ENCODE results near the gene TNIP1. TPM values are rescaled to one million over a fixed set of nuclear protein-coding genes. Genes with fewer than 3 reads are reported as not detected.

TNIP1 gene
- total RNA-seq, 3 donors from 2014 or later (not counting 1 experiment from before 2014, with no cell fraction given) = 140 to 180 (median 153) TPM

GRCh38 chr5:151033217-151033934, 47.5 kb downstream of the TNIP1 start:
- no peaks in the 10 kb centered on the region for H3K27me3 Mint-ChIP-seq (ENCODE audit: low read depth in 2 of 2)
- H3K4me1 Mint-ChIP-seq = no peaks in the 10 kb centered on the region
- no peak overlapping the region for H3K27ac Mint-ChIP-seq
- DNase-seq (no peak), ATAC-seq (no peak)
- WGBS (ENCODE audit: insufficient coverage) = 97% methylated on average over 14 of the region's 14 CpGs
- Histone ChIP-seq H3K36me3 (ENCODE audit: control insufficient read depth, insufficient read depth, low read length) (peaks cover 96% of the 10 kb centered on the region), H3K4me1 (ENCODE audit: control insufficient read depth, insufficient read depth, low read length) (no peaks in the 10 kb centered on the region), H3K27ac (ENCODE audit: low read length) (no peak overlapping the region), H3K27me3 (ENCODE audit: control insufficient read depth, insufficient read depth, low read length) (no peaks in the 10 kb centered on the region), H3K9me3 (ENCODE audit: control insufficient read depth, insufficient read depth, low read length) (no peaks in the 10 kb centered on the region), H3K4me3 (ENCODE audit: low read length) (no peak overlapping the region)
- TF ChIP-seq CTCF (IDR thresholded peaks at IDR 0.05) = no peak
- intact Hi-C loops (cut with micrococcal nuclease) = no loop called here
- H3K36me3 Mint-ChIP-seq = no peaks in the 10 kb centered on the region
- H3K9me3 Mint-ChIP-seq = no peaks in the 10 kb centered on the region
- H3K4me3 Mint-ChIP-seq = no peak overlapping the region

- no peaks in the 10 kb centered on the region for H3K9me3 Mint-ChIP-seq
- Histone ChIP-seq H3K36me3 (ENCODE audit: control insufficient read depth, insufficient read depth, low read length) (peaks cover 88% of the 10 kb centered on the region), H3K27ac (ENCODE audit: low read length) (no peak overlapping the region), H3K9me3 (ENCODE audit: control insufficient read depth, insufficient read depth, low read length) (no peaks in the 10 kb centered on the region), H3K4me3 (ENCODE audit: low read length) (no peak overlapping the region), H3K27me3 (ENCODE audit: control insufficient read depth, insufficient read depth, low read length) (no peaks in the 10 kb centered on the region), H3K4me1 (ENCODE audit: control insufficient read depth, insufficient read depth, low read length) (no peaks in the 10 kb centered on the region)
- DNase-seq = no peak
- H3K27me3 Mint-ChIP-seq (ENCODE audit: low read depth in 2 of 2) = no peaks in the 10 kb centered on the region
- no peak for TF ChIP-seq CTCF (IDR thresholded peaks at IDR 0.05)
- no peak for ATAC-seq
- intact Hi-C loops (cut with micrococcal nuclease) = no loop called here
- H3K4me3 Mint-ChIP-seq = no peak overlapping the region
- no peaks in the 10 kb centered on the region for H3K36me3 Mint-ChIP-seq
- no peak overlapping the region for H3K27ac Mint-ChIP-seq
- 97% methylated on average over 10 of the region's 11 CpGs for WGBS (ENCODE audit: insufficient coverage)
- H3K4me1 Mint-ChIP-seq = no peaks in the 10 kb centered on the region
Measured at GRCh38 chr5:151031554-151031953, 49.3 kb downstream of the TNIP1 start.

- Histone ChIP-seq H3K36me3 (ENCODE audit: control insufficient read depth, insufficient read depth, low read length) (peaks cover 76% of the 10 kb centered on the region), H3K27me3 (ENCODE audit: control insufficient read depth, insufficient read depth, low read length) (no peaks in the 10 kb centered on the region), H3K4me3 (ENCODE audit: low read length) (no peak overlapping the region), H3K27ac (ENCODE audit: low read length) (no peak overlapping the region), H3K4me1 (ENCODE audit: control insufficient read depth, insufficient read depth, low read length) (no peaks in the 10 kb centered on the region), H3K9me3 (ENCODE audit: control insufficient read depth, insufficient read depth, low read length) (no peaks in the 10 kb centered on the region)
- no peaks in the 10 kb centered on the region for H3K36me3 Mint-ChIP-seq
- no peak overlapping the region for H3K4me3 Mint-ChIP-seq
- WGBS (ENCODE audit: insufficient coverage) = 95% methylated on average over 4 of the region's 4 CpGs
- no peaks in the 10 kb centered on the region for H3K9me3 Mint-ChIP-seq
- DNase-seq = no peak
- H3K27ac Mint-ChIP-seq = no peak overlapping the region
- no peaks in the 10 kb centered on the region for H3K4me1 Mint-ChIP-seq
- TF ChIP-seq CTCF (IDR thresholded peaks at IDR 0.05) = no peak
- no peaks in the 10 kb centered on the region for H3K27me3 Mint-ChIP-seq (ENCODE audit: low read depth in 2 of 2)
- intact Hi-C loops (cut with micrococcal nuclease) = no loop called here
- no peak for ATAC-seq
Measured at GRCh38 chr5:151030379-151030778, 50.5 kb downstream of the TNIP1 start.

GRCh38 chr5:151030056-151030336, 50.8 kb downstream of the TNIP1 start:
- TF ChIP-seq CTCF (IDR thresholded peaks at IDR 0.05) = no peak
- Histone ChIP-seq H3K4me3 (ENCODE audit: low read length) (no peak overlapping the region), H3K27ac (ENCODE audit: low read length) (no peak overlapping the region), H3K4me1 (ENCODE audit: control insufficient read depth, insufficient read depth, low read length) (no peaks in the 10 kb centered on the region), H3K27me3 (ENCODE audit: control insufficient read depth, insufficient read depth, low read length) (no peaks in the 10 kb centered on the region), H3K9me3 (ENCODE audit: control insufficient read depth, insufficient read depth, low read length) (no peaks in the 10 kb centered on the region), H3K36me3 (ENCODE audit: control insufficient read depth, insufficient read depth, low read length) (peaks cover 72% of the 10 kb centered on the region)
- Mint-ChIP-seq H3K4me1 (no peaks in the 10 kb centered on the region), H3K4me3 (no peak overlapping the region), H3K36me3 (no peaks in the 10 kb centered on the region), H3K27me3 (ENCODE audit: low read depth in 2 of 2) (no peaks in the 10 kb centered on the region), H3K27ac (peak overlapping the region in 1 of 2 donors; percentile 33), H3K9me3 (no peaks in the 10 kb centered on the region)
- DNase-seq (no peak), ATAC-seq (no peak)
- 87% methylated on average over 5 of the region's 5 CpGs for WGBS (ENCODE audit: insufficient coverage)
- intact Hi-C loops (cut with micrococcal nuclease) = no loop called here

All from natural killer cell (primary cell).